Measurements from ENCODE around the gene MARCHF10. TPM values are rescaled to one million over a fixed set of nuclear protein-coding genes. Genes with fewer than 3 reads are reported as not detected.

The MARCHF10 gene
- total and polyA plus RNA-seq, 9 of the 15 experiments (the other 6 are each of a cell fraction or from before 2014, with no cell fraction given): not detected

DNA sequence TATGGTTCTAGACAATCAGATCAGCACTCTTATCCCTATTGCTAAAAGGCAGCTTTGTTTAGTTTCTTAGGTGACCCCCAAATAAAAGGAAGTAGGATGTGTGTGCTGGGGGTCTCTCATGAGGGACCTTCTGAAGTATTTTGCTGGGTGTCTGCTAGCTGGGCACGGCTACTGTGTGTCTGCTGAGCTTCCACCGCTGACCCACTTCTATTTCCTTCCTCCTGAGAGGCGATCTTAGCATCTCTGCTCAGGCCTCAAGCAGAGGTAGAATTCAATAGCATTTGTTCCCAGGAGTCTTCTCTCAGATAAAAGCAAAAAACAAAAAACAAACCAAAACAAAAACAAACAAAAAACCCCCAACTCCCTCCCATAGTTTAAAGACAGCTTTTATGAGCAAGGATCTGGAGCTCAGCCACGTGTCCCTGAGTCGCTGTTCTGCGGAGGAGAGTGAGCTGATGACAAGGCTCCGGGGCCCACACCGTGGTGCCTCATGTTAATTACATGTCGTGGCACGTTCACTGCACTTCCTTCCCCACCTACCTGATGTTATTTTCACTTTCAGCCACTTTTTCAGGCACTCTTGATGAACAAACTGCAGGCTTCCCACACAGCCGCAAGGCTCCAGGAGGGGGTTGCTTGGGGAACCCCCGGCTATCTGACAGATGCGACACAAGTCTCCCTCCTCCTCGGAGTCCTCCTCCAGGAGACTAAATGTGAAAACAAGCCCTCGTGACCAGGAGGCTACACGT is 83.5 kb downstream of the MARCHF10 start:
- Histone ChIP-seq H3K27ac (ENCODE audit: extremely low read depth, low read depth, low read length) (no peak overlapping the region), H2AFZ (ENCODE audit: low read depth, low read length) (peak overlapping the region; percentile 49; the same call in 1 of the 2 replicates), H4K20me1 (replicated peaks; ENCODE audit: control insufficient read depth, insufficient read depth, low read length) (no peaks in the 10 kb centered on the region), H3K4me3 (no peak overlapping the region), H3K9ac (ENCODE audit: insufficient read depth in 1 of 2, low read depth in 2 of 2, low read length in 2 of 2) (no peak overlapping the region; a peak in 1 of 4 replicates), H3K9me1 (ENCODE audit: control insufficient read depth, insufficient read depth, low read length) (no peaks in the 10 kb centered on the region), H3K36me3 (ENCODE audit: control insufficient read depth, insufficient read depth, low read length) (no peaks in the 10 kb centered on the region), H3K4me2 (ENCODE audit: insufficient read depth, low read length) (no peak overlapping the region), H3K79me2 (ENCODE audit: control insufficient read depth, insufficient read depth, low read length) (no peaks in the 10 kb centered on the region), H3K9me3 (replicated peaks; ENCODE audit: control insufficient read depth, insufficient read depth, low read depth, low read length) (no peaks in the 10 kb centered on the region), H3K4me1 (replicated peaks in 1 of 2; ENCODE audit: control insufficient read depth in 2 of 2, insufficient read depth in 2 of 2, low read length in 2 of 2) (no peaks in the 10 kb centered on the region; a peak in 2 of 5 replicates), H3K27me3 (ENCODE audit: control insufficient read depth in 2 of 2, insufficient read depth in 2 of 2, low read length in 2 of 2) (peaks cover 9 to 38% of the 10 kb centered on the region in 2 experiments; a peak in 3 of 5 replicates)
- BruUV-seq (replicated peaks): no TSS peak
- 5% methylated on average over 16 of the region's 16 CpGs for WGBS (ENCODE audit: insufficient coverage, low coverage, missing lambda C conversion rate)
- in situ Hi-C loops (cut with MboI): loop anchor here (25.0 kb wide), 1 partner anchor 238 kb away; the partner anchor contains the start of gene TANC2
- DNase-seq (ENCODE audit: extremely low read depth in 1 of 4, low spot score in 3 of 4): no peak
- POLR2A ChIA-PET: interaction anchor here (0.8 to 1.5 kb wide), 2 partner anchors 9 to 10 kb away, joined by 3 to 6 read pairs; no protein-coding TSS in a partner anchor
- CTCF ChIA-PET (ENCODE audit: low intra/inter-chr PET ratio): no interaction called here
- peak; percentile 70 for ATAC-seq
- no peak for FAIRE-seq
- intact Hi-C loops (cut with micrococcal nuclease): no loop called here
- TF ChIP-seq L3MBTL2 (IDR thresholded peaks at IDR 0.05) (0 out of 2 replicates have a peak, but pooled peaks have one; percentile 39), ZNF263 (CRISPR knock-in tag; IDR thresholded peaks at IDR 0.05; ENCODE audit: borderline replicate concordance) (peak; percentile 94), HIVEP1 (CRISPR knock-in tag; IDR thresholded peaks at IDR 0.05) (no peak)
- TF ChIP-seq, protein P1, sequence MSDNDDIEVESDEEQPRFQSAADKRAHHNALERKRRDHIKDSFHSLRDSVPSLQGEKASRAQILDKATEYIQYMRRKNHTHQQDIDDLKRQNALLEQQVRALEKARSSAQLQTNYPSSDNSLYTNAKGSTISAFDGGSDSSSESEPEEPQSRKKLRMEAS (CRISPR knock-in tag; IDR thresholded peaks at IDR 0.05): peak; percentile 87
- TF ChIP-seq, protein P2, sequence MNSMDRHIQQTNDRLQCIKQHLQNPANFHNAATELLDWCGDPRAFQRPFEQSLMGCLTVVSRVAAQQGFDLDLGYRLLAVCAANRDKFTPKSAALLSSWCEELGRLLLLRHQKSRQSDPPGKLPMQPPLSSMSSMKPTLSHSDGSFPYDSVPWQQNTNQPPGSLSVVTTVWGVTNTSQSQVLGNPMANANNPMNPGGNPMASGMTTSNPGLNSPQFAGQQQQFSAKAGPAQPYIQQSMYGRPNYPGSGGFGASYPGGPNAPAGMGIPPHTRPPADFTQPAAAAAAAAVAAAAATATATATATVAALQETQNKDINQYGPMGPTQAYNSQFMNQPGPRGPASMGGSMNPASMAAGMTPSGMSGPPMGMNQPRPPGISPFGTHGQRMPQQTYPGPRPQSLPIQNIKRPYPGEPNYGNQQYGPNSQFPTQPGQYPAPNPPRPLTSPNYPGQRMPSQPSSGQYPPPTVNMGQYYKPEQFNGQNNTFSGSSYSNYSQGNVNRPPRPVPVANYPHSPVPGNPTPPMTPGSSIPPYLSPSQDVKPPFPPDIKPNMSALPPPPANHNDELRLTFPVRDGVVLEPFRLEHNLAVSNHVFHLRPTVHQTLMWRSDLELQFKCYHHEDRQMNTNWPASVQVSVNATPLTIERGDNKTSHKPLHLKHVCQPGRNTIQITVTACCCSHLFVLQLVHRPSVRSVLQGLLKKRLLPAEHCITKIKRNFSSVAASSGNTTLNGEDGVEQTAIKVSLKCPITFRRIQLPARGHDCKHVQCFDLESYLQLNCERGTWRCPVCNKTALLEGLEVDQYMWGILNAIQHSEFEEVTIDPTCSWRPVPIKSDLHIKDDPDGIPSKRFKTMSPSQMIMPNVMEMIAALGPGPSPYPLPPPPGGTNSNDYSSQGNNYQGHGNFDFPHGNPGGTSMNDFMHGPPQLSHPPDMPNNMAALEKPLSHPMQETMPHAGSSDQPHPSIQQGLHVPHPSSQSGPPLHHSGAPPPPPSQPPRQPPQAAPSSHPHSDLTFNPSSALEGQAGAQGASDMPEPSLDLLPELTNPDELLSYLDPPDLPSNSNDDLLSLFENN (IDR thresholded peaks at IDR 0.05; ENCODE audit: low read depth in 2 of 2, low read length in 2 of 2): no peak
- TF ChIP-seq, protein P3, sequence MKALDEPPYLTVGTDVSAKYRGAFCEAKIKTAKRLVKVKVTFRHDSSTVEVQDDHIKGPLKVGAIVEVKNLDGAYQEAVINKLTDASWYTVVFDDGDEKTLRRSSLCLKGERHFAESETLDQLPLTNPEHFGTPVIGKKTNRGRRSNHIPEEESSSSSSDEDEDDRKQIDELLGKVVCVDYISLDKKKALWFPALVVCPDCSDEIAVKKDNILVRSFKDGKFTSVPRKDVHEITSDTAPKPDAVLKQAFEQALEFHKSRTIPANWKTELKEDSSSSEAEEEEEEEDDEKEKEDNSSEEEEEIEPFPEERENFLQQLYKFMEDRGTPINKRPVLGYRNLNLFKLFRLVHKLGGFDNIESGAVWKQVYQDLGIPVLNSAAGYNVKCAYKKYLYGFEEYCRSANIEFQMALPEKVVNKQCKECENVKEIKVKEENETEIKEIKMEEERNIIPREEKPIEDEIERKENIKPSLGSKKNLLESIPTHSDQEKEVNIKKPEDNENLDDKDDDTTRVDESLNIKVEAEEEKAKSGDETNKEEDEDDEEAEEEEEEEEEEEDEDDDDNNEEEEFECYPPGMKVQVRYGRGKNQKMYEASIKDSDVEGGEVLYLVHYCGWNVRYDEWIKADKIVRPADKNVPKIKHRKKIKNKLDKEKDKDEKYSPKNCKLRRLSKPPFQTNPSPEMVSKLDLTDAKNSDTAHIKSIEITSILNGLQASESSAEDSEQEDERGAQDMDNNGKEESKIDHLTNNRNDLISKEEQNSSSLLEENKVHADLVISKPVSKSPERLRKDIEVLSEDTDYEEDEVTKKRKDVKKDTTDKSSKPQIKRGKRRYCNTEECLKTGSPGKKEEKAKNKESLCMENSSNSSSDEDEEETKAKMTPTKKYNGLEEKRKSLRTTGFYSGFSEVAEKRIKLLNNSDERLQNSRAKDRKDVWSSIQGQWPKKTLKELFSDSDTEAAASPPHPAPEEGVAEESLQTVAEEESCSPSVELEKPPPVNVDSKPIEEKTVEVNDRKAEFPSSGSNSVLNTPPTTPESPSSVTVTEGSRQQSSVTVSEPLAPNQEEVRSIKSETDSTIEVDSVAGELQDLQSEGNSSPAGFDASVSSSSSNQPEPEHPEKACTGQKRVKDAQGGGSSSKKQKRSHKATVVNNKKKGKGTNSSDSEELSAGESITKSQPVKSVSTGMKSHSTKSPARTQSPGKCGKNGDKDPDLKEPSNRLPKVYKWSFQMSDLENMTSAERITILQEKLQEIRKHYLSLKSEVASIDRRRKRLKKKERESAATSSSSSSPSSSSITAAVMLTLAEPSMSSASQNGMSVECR (CRISPR knock-in tag; IDR thresholded peaks at IDR 0.05): peak; percentile 40; the same call in 1 of the 2 replicates
- TF ChIP-seq, protein P4, sequence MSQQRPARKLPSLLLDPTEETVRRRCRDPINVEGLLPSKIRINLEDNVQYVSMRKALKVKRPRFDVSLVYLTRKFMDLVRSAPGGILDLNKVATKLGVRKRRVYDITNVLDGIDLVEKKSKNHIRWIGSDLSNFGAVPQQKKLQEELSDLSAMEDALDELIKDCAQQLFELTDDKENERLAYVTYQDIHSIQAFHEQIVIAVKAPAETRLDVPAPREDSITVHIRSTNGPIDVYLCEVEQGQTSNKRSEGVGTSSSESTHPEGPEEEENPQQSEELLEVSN (IDR thresholded peaks at IDR 0.05; ENCODE audit: borderline replicate concordance in 1 of 2, extremely low read depth in 1 of 2, insufficient read depth in 1 of 2, insufficient read length in 1 of 2, low read depth in 1 of 2, low read length in 1 of 2, poor library complexity in 1 of 2, severe bottlenecking in 1 of 2): peak in 1 of 2 experiments; percentile 40
- TF ChIP-seq, protein P5, sequence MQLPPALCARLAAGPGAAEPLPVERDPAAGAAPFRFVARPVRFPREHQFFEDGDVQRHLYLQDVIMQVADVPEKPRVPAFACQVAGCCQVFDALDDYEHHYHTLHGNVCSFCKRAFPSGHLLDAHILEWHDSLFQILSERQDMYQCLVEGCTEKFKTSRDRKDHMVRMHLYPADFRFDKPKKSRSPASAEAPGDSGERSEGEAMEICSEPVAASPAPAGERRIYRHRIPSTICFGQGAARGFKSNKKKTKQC (CRISPR knock-in tag; IDR thresholded peaks at IDR 0.05): peak; percentile 74; the same call in 1 of the 2 replicates

Data from K562 (cell line).